Stimulated activated CD8-positive, alpha-beta memory T cell treated with anti-CD3 and anti-CD28 coated beads, Interleukin-7, amount 100 ng/mL, for 48 hours (primary cell): ENCODE measurements around the gene TMEM123.

Source experiments
- DNase-seq, 2 donors: peaks; one replicate each; pipeline ENCODE4 v3.0.0-alpha.2; 2020; ENCODE audit warnings: low read depth in 1 of 2; ENCODE audit errors: extremely low read depth in 1 of 2

The TMEM123 gene

DNA sequence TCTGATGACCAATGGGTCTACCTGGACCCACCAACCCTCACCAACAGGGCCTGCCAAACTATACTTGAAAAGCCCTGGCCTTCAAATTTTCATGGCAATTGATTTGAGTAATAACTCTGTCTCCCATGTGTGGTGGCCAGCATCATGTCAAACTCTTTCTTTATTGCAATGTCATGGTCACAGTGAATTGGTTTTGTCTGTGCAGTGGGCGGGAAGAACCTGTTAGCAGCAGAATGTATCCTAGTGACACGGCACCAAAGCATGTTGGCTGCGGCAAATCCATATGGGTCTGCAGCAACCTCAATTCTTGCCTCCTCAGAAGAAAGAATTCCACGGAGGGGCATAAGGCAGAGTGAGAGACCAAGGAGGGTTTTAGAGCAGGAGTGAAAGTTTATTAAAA lies 19.6 kb upstream of the TMEM123 start:
- no peak for DNase-seq

DNA sequence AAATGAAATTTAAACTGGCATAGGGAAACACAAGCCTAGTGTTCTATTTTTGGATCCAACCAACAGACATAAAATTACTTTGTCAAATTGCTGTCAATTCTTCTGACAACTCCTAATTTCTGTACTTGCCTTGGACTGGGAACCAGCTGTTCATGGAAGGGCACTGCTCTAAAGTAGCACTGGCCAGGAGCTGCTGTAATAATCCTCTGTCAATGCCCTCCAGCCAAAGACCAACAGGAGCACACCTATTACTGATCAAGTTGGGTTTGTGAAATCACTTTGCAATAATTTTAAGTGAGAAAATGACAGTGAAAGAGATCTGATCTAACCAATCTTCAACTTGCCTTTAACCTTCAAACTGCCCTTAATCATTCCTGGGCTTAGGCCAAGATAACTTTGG lies 18.9 kb upstream of the TMEM123 start:
- no peak for DNase-seq

DNA sequence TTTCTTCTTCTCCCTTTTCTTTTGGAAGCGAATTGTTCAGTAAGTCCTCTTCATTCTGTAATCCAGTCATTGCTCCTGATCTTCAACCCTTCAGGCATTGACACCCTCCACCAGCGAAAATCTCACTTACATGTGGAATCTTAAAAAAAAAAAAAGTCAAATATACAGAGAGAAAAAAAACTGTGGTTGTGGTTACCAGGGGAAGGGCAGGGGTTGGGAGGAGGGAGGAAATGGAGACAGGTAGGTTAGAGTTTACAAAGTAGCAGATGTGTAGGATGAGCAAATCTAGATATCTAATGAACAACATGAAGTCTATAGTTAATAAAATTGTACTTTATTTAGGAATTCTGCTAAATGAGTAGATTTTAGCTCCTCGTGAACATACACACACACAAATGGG lies 17.7 kb upstream of the TMEM123 start:
- no peak for DNase-seq

DNA sequence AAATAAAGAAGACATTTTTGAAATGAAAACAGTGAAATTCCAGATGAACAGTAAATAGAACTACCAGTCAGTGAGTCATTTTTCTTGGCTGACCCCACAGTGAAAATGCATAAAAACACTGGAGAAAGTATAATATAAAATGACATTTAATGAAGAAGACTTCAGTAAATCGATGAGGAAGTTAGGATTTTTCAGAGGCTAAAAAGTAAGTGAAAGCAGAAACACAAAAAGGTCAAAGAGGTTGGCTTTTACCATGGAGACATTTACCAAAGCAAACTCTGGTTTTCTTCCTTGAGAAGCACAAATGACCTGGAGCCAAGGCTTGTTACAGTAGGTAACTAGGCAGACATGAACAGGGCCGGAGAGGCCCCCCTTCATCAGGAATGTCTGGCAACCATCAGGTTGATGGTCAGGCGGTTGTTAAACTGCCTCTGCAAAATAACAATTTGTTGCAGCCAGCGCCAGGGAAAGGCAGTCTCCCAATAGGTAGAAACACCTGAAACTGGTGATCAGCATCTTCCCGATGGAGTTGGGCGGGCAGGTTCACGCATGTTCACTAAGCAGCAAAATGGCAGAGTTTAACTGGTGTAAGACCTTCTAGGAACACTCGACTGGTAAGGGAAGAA lies 16.7 kb upstream of the TMEM123 start:
- no peak for DNase-seq

DNA sequence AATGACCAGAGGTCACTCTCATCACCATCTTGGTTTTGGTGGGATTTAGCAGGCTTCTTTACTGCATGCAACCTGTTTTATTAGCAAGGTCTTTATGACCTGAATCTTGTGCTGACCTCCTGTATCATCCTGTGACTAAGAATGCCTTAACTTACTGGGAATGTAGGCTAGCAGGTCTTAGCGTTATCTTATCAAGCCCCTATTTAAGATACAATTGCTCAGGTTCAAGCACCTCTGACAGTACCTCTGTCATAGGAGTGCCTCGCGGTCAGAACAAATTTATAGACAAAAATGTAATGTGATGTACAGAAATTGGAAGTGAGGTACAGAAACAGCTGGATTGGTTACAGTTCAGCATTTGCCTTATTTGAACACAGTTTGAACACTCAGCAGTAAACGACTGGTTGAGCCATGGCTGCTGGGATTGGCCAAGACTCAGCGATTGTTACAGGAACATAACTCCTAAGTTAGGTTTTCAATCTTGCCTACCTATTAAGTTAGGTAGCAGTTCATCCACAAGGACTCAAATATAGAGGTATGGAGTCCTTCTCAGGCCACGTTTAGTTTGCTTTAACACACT lies 16.1 kb upstream of the TMEM123 start:
- DNase-seq: no peak

GRCh38 chr11:102467853-102468580 lies 15.5 kb upstream of the TMEM123 start:
- no peak for DNase-seq

DNA sequence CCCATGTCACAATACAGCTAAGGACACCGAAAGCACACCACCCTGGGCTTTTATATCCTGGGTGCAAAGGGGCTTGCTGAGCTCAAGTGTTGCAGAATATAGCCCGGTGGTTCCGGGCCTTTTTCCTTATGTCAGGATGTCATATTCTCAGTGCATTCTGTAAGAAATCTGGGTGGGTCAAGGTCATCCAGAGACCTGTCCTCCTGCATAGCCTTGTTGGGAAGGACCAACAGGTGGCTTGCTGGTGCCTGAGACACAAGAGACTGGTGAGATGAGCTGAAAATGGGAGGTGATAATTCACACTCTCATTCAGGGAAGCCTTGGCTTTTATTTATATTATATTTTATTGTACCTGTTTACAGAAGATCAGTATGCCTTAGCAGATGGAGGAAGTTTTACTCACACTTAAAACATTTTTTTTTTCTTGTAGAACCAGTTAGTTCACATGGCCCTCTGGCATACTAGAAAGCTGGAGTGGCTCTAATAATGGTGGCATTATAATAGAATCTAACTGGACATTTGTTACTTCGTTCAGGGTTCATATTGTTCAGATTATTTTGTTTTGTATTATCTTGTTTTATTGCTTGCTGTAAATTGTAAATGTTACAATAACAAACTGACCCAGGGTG lies 14.6 kb upstream of the TMEM123 start:
- no peak for DNase-seq

DNA sequence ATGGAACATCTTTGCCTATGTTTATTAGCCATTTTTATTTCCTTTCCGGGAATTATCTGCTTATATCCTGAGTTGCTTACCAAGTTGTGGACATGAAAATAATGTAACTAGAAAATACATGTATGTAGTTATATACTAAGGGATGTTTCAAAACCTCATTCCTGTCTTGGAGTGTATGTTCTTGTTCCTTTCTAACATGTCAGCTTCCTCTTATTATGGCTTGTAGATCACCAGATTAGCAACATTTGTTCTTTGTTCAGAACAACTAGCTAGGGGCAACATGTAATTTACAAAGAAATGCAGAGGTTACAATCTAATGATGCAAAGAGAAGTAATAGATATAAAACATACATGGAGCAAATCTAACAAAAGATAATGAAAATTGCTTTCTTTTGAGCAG lies 13.1 kb upstream of the TMEM123 start:
- no peak for DNase-seq

DNA sequence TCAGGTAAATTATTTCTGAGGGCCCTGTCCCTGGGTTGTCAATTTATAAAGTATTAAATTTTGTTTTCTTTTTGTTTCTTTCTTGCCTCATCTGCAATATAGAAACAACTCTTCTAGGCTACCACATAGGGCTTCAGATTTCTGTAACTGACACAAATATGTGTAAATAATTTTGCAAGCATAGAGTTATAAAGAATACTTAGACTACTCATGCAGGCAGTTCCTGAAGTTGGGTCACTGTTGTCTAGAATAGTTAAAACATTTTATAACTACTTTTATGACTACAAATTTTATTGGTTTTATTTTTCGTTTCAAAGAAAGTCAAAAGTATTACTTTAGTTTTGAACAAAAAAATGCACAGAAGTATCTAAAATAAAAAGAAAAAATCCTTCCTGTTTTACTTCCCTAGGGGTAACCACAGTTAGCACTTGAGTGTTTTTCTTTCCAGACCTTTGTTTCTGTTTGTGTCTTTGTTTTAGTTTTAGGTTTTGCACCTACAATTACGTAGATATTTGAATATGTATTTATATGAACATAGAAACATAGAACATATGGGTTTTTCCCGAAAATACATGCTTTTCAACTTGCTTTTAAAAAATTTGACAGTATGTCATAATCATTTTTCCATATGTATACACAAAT lies 12.4 kb upstream of the TMEM123 start:
- no peak for DNase-seq

DNA sequence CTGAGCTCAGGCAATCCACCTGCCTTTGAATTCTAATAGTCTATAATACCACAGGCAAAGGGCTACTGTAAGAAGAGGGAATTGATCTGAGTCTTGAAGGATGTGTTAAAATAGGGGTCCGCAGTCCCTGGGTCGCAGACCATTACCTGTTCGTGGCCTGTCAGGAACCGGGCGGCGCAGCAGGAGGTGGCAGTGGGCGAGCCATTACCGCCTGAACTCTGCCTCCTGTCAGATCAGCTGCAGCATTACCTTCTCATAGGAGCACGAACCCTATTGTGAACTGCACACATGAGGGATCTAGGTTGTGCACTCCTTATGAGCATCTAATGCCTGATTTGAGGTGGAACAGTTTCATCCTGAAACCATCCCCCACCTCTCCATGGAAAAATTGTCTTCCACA lies 11.5 kb upstream of the TMEM123 start:
- no peak for DNase-seq

DNA sequence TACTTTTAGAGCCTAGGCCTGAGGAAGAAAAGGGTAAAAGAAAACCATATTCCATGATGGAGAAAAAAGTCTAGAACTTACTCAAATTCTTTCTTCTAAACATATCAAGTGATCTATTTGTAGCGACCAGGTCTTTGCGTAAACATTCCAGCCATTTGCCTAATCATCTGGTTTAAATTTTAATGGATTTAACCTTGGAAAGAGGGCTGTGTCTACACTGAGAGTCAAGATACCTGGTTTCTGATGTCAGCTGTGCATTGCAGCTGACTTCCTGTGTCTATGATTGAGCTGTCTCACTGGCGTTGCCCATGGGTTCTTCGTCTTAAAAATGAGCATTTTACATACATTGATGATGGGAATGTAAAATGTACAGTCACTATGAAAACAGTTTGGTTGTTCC lies 10.0 kb upstream of the TMEM123 start:
- DNase-seq: no peak

DNA sequence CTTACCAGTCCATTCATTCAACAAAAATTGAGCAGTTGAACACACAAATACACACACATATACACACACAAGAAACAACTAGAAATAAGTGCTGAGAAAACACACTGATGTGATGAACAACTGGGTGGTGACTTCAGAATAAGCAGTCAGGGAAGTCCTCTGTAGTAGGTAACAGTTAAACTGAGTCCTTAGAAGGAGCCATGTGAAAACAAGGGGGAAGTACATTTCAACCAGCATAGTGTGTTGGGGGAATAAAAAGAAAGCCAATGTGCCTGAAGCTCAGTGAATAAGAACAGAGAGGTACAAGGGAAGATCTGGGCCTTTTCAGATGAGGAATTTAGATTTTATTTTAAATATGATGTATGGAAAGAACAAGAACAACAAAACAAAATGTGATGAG lies 6.8 kb upstream of the TMEM123 start:
- no peak for DNase-seq

GRCh38 chr11:102458548-102458947 lies 6.0 kb upstream of the TMEM123 start:
- no peak for DNase-seq

- DNase-seq: no peak
Measured at GRCh38 chr11:102457865-102458264, 5.3 kb upstream of the TMEM123 start.

DNA sequence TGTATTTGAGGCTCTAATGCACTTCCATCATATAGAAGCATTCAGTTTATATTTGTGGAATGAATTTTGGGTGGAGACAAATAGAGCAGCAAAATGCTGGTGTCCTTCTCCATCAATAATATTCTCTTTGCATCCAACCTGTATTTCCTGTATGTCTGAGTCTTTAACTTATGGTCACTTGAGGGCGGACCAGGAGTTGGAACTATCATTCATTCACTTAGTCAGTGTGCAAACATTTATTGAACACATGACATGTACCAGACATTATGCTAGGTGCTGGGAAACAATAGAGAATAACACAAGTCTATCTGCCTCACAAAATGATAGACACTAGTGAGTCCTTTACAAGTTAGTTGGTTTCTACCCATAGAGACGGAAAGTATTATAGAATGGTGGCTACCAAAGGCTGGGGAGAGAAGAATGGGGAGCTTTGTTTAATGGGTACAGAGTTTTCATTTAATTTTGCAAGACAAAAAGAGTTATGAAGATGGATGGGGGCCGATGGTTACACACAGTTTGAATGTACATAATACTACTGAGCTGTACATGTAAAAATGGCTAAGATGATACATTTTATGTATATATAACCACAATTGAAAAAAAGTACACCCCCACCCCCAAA lies 4.6 kb upstream of the TMEM123 start:
- DNase-seq: no peak

DNA sequence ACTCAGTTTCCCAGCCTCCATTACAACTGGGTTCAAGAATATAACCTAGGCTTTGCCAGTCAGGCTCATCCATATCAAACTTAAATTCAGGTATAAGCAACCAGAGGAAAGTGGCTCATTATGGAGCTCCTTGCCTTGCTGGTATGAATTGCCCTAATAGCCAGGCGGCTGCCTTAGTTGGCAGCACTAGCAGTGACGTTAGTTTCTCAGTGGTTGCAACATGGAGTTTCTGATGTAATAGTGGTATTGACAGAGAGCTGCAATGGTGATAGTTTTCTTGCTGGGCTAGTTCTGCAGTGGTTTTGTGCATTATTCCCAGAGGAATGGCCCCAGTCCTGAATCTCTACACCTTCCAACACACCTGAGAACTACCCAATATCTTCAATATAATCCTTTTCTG lies 3.8 kb upstream of the TMEM123 start:
- no peak for DNase-seq

DNA sequence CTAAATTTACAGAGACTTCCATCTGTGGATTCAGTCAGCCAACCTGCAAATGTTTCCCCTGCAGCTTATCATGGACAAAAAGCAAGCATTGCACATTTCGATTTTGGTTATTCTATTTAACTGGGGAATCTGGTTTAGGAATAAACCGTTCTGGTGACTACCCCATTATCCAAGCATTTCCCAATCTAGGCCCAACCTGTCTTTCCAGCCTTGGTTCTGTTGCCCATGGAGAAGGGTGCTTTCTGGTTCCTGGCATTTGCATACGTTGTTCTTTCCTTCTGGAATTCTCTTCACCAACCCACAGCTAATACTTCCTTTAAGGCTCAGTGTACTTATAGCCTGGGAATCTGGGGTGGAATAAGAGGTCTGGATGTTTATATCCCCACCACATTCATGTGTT lies 1.4 kb upstream of the TMEM123 start:
- no peak for DNase-seq

GRCh38 chr11:102453302-102453695 lies 734 bp upstream of the TMEM123 start:
- peak in 1 of 2 donors; percentile 21 for DNase-seq

- peak; percentile 52 to 53 for DNase-seq
Measured at GRCh38 chr11:102451681-102452460, 694 bp downstream of the TMEM123 start.

DNA sequence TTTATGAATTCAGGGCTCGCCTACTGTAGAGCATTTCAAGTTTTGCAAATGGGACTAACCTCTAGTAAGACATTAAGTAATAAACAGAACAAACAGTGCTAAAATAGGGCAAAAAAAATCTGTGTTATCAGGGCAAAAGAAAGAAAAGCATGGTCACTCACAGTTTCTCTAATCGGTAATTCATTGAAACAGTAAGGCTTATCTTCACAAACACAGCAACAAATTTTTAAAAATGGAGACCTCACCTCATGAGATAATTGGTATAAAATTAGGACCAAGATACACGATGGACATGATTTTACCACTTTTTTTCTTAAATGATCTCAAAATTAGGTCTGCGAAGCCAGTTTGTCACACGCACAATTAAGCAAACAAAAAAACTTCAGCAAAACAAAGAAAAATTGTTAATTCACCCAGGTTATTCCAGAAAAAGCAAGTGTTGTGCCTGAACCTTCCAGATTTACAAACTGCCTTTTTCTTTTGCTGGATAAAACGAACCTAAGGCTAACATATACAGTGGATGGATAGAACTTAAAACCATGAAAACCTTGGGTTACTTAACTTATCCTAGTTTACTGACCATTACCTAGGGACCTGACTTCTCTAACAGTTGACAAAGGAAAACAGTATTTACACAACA lies 1.4 kb downstream of the TMEM123 start:
- no peak for DNase-seq
